ENCODE results near the gene SOST.

- TF ChIP-seq, protein P1, sequence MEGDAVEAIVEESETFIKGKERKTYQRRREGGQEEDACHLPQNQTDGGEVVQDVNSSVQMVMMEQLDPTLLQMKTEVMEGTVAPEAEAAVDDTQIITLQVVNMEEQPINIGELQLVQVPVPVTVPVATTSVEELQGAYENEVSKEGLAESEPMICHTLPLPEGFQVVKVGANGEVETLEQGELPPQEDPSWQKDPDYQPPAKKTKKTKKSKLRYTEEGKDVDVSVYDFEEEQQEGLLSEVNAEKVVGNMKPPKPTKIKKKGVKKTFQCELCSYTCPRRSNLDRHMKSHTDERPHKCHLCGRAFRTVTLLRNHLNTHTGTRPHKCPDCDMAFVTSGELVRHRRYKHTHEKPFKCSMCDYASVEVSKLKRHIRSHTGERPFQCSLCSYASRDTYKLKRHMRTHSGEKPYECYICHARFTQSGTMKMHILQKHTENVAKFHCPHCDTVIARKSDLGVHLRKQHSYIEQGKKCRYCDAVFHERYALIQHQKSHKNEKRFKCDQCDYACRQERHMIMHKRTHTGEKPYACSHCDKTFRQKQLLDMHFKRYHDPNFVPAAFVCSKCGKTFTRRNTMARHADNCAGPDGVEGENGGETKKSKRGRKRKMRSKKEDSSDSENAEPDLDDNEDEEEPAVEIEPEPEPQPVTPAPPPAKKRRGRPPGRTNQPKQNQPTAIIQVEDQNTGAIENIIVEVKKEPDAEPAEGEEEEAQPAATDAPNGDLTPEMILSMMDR (IDR thresholded peaks at IDR 0.05; ENCODE audit: extremely low read depth in 1 of 2, insufficient read depth in 1 of 2, low read depth in 1 of 2, low read length in 2 of 2) = no peak
- TF ChIP-seq POLR2A (IDR thresholded peaks at IDR 0.05; ENCODE audit: low read depth, low read length) = no peak
- TF ChIP-seq POLR2AphosphoS5 (IDR thresholded peaks at IDR 0.05; ENCODE audit: insufficient read depth, low read depth, low read length) = no peak
- TF ChIP-seq, protein P2, sequence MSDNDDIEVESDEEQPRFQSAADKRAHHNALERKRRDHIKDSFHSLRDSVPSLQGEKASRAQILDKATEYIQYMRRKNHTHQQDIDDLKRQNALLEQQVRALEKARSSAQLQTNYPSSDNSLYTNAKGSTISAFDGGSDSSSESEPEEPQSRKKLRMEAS (IDR thresholded peaks at IDR 0.05; ENCODE audit: insufficient read depth, insufficient read length) = no peak
- no peak for TF ChIP-seq EZH2 (IDR thresholded peaks at IDR 0.05; ENCODE audit: borderline replicate concordance, low read depth, low read length, severe bottlenecking)
- no peak for TF ChIP-seq JUN (IDR thresholded peaks at IDR 0.05; ENCODE audit: borderline replicate concordance, insufficient read depth, insufficient read length, low read depth)
Observed at GRCh38 chr17:43800736-43801135, 42.1 kb upstream of the SOST start.
